IPS-20b (cell line): ENCODE measurements around the gene ELAPOR2.
"Not testable (repeated sequence)": the region's sequence is repeated elsewhere in the genome, so short reads cannot be mapped to it uniquely, and the experiment has no call there.

Experiments
- H3K27ac ChIP-seq: one replicate; pipeline ENCODE4 v1.5.1; 2013; ENCODE audit warnings: low read length
- H3K27me3 ChIP-seq: 2 replicates; pipeline ENCODE4 v1.6.1; 2013; ENCODE audit warnings: mild to moderate bottlenecking, low read length, inconsistent platforms; ENCODE audit not compliant: insufficient read depth
- H3K36me3 ChIP-seq: 2 replicates; pipeline ENCODE4 v1.6.1; 2013; ENCODE audit warnings: low read depth, mild to moderate bottlenecking, inconsistent platforms, low read length, moderate library complexity; ENCODE audit not compliant: insufficient read depth
- H3K4me1 ChIP-seq: 2 replicates; pipeline ENCODE4 v1.6.1; 2013; ENCODE audit warnings: mild to moderate bottlenecking, control low read depth, inconsistent platforms, low read length, moderate library complexity; ENCODE audit not compliant: insufficient read depth
- H3K4me3 ChIP-seq: 2 replicates; pipeline ENCODE4 v1.5.1; 2013; ENCODE audit warnings: mild to moderate bottlenecking, low read length, inconsistent platforms
- H3K9ac ChIP-seq: 2 replicates; pipeline ENCODE4 v1.6.1; 2013; ENCODE audit warnings: low read depth, mild to moderate bottlenecking, inconsistent platforms, low read length, moderate library complexity
- H3K9me3 ChIP-seq: 2 replicates; pipeline ENCODE4 v1.6.1; 2013; ENCODE audit warnings: mild to moderate bottlenecking, low read depth, low read length, inconsistent platforms; ENCODE audit not compliant: insufficient read depth

The ELAPOR2 gene

DNA sequence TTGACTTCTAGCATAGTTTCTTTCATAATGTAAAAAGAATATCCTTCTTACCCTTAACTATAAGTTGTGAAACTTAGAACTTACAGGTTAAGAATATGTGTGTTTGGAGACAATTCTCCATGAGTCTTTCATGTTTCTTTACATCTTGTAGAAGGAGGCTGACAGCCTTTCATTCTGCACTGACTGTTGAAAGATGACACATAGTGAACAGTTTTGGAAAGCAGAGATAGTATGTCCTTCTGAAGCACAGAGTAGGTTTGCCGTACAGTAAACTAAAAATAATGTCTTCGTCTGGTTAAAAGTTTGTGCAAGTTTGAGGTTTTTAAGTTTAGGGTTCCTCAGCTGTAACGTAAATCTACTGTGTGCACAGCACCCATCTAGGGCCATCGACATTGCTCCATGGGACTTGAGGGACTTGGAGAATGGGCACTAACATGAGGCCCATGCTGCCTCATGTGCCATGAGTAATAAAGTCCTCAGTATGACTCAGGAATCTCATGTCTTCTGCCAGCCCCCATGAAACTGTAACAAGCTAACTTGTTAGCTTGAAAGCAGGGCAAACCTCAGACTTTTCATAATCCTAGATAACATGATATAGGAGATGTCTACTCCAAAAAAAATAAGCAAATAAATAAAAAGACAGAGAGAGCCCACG is 24.5 kb upstream of the ELAPOR2 start:
- no peaks in the 10 kb centered on the region for H3K27me3 ChIP-seq
- H3K9me3 ChIP-seq: peaks cover 3% of the 10 kb centered on the region; the same call in 1 of the 2 replicates
- H3K4me1 ChIP-seq: no peaks in the 10 kb centered on the region
- no peak overlapping the region for H3K9ac ChIP-seq
- no peak overlapping the region for H3K27ac ChIP-seq
- H3K36me3 ChIP-seq: no peaks in the 10 kb centered on the region
- H3K4me3 ChIP-seq: no peak overlapping the region

- H3K4me3 ChIP-seq: no peak overlapping the region
- no peaks in the 10 kb centered on the region for H3K4me1 ChIP-seq
- no peak overlapping the region for H3K27ac ChIP-seq
- no peaks in the 10 kb centered on the region for H3K27me3 ChIP-seq
- no peaks in the 10 kb centered on the region for H3K36me3 ChIP-seq
- H3K9ac ChIP-seq: no peak overlapping the region
- peaks cover 3% of the 10 kb centered on the region; the same call in 1 of the 2 replicates for H3K9me3 ChIP-seq
Measured at GRCh38 chr7:87082675-87083074, 23.2 kb upstream of the ELAPOR2 start.

DNA sequence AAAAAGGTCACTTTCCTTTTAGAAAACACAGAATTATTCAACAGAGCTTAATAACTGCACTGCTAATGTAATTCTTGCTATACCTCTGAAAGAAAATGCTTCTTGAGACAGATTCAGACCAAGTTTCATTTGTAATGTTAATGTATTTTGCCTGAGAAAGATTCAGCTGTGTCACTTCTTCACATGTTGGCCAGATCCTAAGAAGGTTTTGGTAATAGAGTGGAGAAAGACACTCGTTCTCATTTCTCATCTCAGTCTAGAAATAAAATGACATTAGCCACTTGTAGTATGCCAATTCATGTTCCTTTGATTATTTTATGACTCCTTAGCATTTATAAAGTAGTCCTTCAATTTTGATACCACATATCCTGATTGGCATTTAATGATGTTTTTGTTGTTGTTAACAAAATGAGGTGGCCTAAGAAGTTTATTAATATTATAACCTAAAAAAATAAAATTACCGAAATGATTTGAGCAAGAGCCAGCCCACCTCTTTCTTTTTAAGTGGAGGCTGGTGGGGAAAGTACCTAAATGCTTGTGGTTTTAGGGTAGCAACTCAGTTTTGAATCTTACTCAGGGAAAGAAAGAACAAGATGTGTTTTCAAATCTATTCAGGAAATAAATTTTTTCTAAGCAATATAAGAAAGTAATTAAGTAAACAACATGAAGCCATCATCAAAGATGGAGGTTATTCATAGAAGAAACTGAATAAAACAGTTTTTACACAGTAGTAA is 16.4 kb upstream of the ELAPOR2 start:
- Histone ChIP-seq H3K4me3 (no peak overlapping the region), H3K9ac (no peak overlapping the region), H3K9me3 (no peaks in the 10 kb centered on the region), H3K4me1 (no peaks in the 10 kb centered on the region), H3K27me3 (no peaks in the 10 kb centered on the region), H3K27ac (no peak overlapping the region), H3K36me3 (no peaks in the 10 kb centered on the region)

- Histone ChIP-seq H3K9me3 (no peaks in the 10 kb centered on the region), H3K27ac (no peak overlapping the region), H3K9ac (no peak overlapping the region), H3K27me3 (no peaks in the 10 kb centered on the region), H3K4me3 (no peak overlapping the region), H3K4me1 (no peaks in the 10 kb centered on the region), H3K36me3 (no peaks in the 10 kb centered on the region)
Measured at GRCh38 chr7:87067788-87068187, 8.3 kb upstream of the ELAPOR2 start.

DNA sequence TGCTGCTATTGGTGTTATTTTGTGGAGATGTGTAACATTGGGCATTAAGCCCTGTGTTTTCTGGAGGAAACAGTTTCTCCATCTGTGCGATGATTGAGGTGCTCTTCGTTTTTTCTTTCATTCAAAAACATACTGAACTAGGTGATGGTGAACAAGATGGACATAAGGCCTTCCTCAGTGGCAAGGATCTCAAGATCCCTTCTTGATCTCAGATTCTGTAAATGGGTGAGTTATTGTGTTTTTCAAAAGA is 759 bp upstream of the ELAPOR2 start:
- Histone ChIP-seq H3K27ac (no peak overlapping the region), H3K4me1 (peaks cover 2% of the 10 kb centered on the region; the same call in 1 of the 2 replicates), H3K9ac (peak overlapping the region; percentile 79; the same call in 1 of the 2 replicates), H3K36me3 (no peaks in the 10 kb centered on the region), H3K27me3 (peaks cover 22% of the 10 kb centered on the region), H3K9me3 (no peaks in the 10 kb centered on the region), H3K4me3 (peak overlapping the region; percentile 83)

GRCh38 chr7:87058744-87059524 is 520 bp downstream of the ELAPOR2 start:
- Histone ChIP-seq H3K4me3 (peak overlapping the region; percentile 83), H3K4me1 (peaks cover 2% of the 10 kb centered on the region; the same call in 1 of the 2 replicates), H3K36me3 (no peaks in the 10 kb centered on the region), H3K9me3 (no peaks in the 10 kb centered on the region), H3K27me3 (peaks cover 22% of the 10 kb centered on the region), H3K27ac (no peak overlapping the region), H3K9ac (peak overlapping the region; percentile 56; the same call in 1 of the 2 replicates)

DNA sequence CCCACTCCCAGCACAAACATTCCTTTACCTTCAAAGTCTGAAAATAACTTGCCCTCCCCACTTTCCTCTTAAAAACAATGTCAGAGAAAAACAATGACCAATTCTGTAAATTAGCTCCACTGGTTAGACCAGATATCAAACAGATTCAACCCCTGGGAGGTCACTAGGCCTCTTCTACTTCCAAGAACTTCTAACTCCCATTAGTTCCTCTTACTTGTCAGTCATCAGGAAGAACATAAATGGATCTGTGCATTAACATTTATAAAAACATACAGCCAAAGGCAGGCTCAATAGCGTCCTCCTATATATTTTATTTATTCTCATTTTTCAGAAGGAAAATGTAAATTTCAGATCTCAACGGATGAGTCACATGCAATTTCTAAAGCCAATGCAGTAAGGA is 2.2 kb downstream of the ELAPOR2 start:
- no peak overlapping the region for H3K4me3 ChIP-seq
- peaks cover 2% of the 10 kb centered on the region; the same call in 1 of the 2 replicates for H3K4me1 ChIP-seq
- H3K9me3 ChIP-seq: no peaks in the 10 kb centered on the region; the same call in 1 of the 2 replicates
- H3K36me3 ChIP-seq: no peaks in the 10 kb centered on the region
- H3K27ac ChIP-seq: no peak overlapping the region
- H3K27me3 ChIP-seq: peaks cover 22% of the 10 kb centered on the region
- H3K9ac ChIP-seq: no peak overlapping the region

DNA sequence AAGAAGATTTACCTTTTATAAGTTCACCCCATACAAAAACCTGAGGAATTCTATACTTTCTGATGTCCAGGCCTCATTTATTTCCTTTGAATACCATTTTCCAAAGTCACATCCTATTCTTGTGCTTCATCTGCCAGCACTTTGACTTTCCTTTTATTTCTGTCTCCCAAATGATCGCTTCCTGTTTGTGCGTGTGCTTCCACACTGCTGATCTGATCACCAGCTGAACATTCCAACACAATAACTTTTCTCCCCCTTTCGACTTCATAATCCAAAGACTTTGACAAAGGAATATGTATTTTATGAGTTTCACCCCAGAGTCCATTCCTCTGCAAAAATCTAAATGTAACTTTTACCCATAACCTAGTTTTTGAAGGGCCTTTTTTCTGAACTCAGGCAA is 3.1 kb downstream of the ELAPOR2 start:
- Histone ChIP-seq H3K9ac (no peak overlapping the region), H3K9me3 (no peaks in the 10 kb centered on the region; the same call in 1 of the 2 replicates), H3K27ac (no peak overlapping the region), H3K36me3 (no peaks in the 10 kb centered on the region), H3K4me1 (peaks cover 2% of the 10 kb centered on the region; the same call in 1 of the 2 replicates), H3K27me3 (peaks cover 22% of the 10 kb centered on the region), H3K4me3 (no peak overlapping the region)

- Histone ChIP-seq H3K27me3 (no peaks in the 10 kb centered on the region), H3K4me1 (no peaks in the 10 kb centered on the region), H3K9ac (no peak overlapping the region)
Measured at GRCh38 chr7:87048839-87049238, 10.6 kb downstream of the ELAPOR2 start.

GRCh38 chr7:87046456-87046855 is 13.0 kb downstream of the ELAPOR2 start:
- no peaks in the 10 kb centered on the region for H3K27me3 ChIP-seq
- H3K36me3 ChIP-seq: no peaks in the 10 kb centered on the region
- H3K27ac ChIP-seq: no peak overlapping the region
- no peaks in the 10 kb centered on the region for H3K4me1 ChIP-seq
- no peaks in the 10 kb centered on the region for H3K9me3 ChIP-seq
- H3K9ac ChIP-seq: no peak overlapping the region
- no peak overlapping the region for H3K4me3 ChIP-seq

More at GRCh38 chr7:87048839-87049238, 10.6 kb downstream of the ELAPOR2 start:
- H3K9me3 ChIP-seq: no peaks in the 10 kb centered on the region; the same call in 1 of the 2 replicates
- H3K4me3 ChIP-seq: no peak overlapping the region
- no peaks in the 10 kb centered on the region for H3K36me3 ChIP-seq
- no peak overlapping the region for H3K27ac ChIP-seq

DNA sequence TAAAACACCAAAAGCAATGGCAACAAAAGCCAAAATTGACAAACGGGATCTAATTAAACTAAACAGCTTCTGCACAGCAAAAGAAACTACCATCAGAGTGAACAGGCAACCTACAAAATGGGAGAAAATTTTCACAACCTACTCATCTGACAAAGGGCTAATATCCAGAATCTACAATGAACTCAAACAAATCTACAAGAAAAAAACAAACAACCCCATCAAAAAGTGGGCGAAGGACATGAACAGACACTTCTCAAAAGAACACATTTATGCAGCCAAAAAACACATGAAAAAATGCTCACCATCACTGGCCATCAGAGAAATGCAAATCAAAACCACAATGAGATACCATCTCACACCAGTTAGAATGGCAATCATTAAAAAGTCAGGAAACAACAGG is 14.7 kb downstream of the ELAPOR2 start:
- H3K27ac ChIP-seq, H3K4me3 ChIP-seq, H3K27me3 ChIP-seq, H3K36me3 ChIP-seq, H3K4me1 ChIP-seq, H3K9me3 ChIP-seq, H3K9ac ChIP-seq: not testable (repeated sequence)
